ENCODE results near the gene BBS2. TPM values are rescaled to one million over a fixed set of nuclear protein-coding genes. Genes with fewer than 3 reads are reported as not detected.
A peak's percentile ranks its signal among the peaks of the same experiment; 100 is the strongest.

The BBS2 gene
- 1 to 10 TPM; 8.4 to 9.6 TPM for total RNA-seq

GRCh38 chr16:56519459-56520250 lies at the start of gene BBS2:
TSS of gene BBS2 (minus strand) at chr16:56520024. CDS start at chr16:56519862, 162 bp downstream.
- peaks cover 15% of the 10 kb centered on the region for H3K4me1 Mint-ChIP-seq (ENCODE audit: low read depth)
- POLR2A ChIA-PET, result interaction anchor here (0.6 kb wide), 1 partner anchor 137 kb away, joined by 3 read pairs; no protein-coding TSS in a partner anchor
- peak within 1 kb of the TSS; percentile 30 for H3K27ac Mint-ChIP-seq
- peak; percentile 82 for DNase-seq
- no peaks in the 10 kb centered on the region for H3K36me3 Mint-ChIP-seq (ENCODE audit: low read depth)
- CTCF ChIA-PET, result interaction anchor here (1.0 kb wide), 1 partner anchor 9 kb away, joined by 3 read pairs; no protein-coding TSS in a partner anchor
- no peaks in the 10 kb centered on the region for H3K9me3 Mint-ChIP-seq (ENCODE audit: insufficient read depth)
- H3K27me3 Mint-ChIP-seq (ENCODE audit: low read depth), result peaks cover 2% of the 10 kb centered on the region
- peak within 1 kb of the TSS; percentile 70 for H3K4me3 Mint-ChIP-seq
- peak; percentile 78 for ATAC-seq

GRCh38 chr16:56564793-56565477 lies 45.1 kb upstream of the BBS2 start, which contains the start of gene MT4:
TSS of gene MT4 (plus strand) at chr16:56565073. CDS start at chr16:56565129, 56 bp downstream.
- Mint-ChIP-seq H3K27me3 (ENCODE audit: low read depth) (peaks cover 13% of the 10 kb centered on the region), H3K4me3 (no peak within 1 kb of the TSS), H3K27ac (no peak within 1 kb of the TSS), H3K36me3 (ENCODE audit: low read depth) (no peaks in the 10 kb centered on the region), H3K4me1 (ENCODE audit: low read depth) (peaks cover 3% of the 10 kb centered on the region), H3K9me3 (ENCODE audit: insufficient read depth) (no peaks in the 10 kb centered on the region)
- DNase-seq, result no peak
- ATAC-seq, result no peak
- POLR2A ChIA-PET, result no interaction called here
- CTCF ChIA-PET, result interaction anchor here (1.4 to 3.8 kb wide), 3 partner anchors 12 to 137 kb away, joined by 4 to 17 read pairs (median 6); no protein-coding TSS in a partner anchor

- Mint-ChIP-seq H3K9me3 (ENCODE audit: insufficient read depth) (no peaks in the 10 kb centered on the region), H3K36me3 (ENCODE audit: low read depth) (no peaks in the 10 kb centered on the region), H3K27ac (no peak overlapping the region), H3K27me3 (ENCODE audit: low read depth) (peaks cover 16% of the 10 kb centered on the region), H3K4me3 (no peak overlapping the region), H3K4me1 (ENCODE audit: low read depth) (no peaks in the 10 kb centered on the region)
- POLR2A ChIA-PET, result no interaction called here
- CTCF ChIA-PET, result interaction anchor here (1.1 to 1.2 kb wide), 3 partner anchors 13 to 141 kb away, joined by 3 to 6 read pairs (median 3); no protein-coding TSS in a partner anchor
- ATAC-seq (no peak), DNase-seq (no peak)
These were observed 41.3 kb upstream of the BBS2 start for GRCh38 chr16:56561126-56561525.

GRCh38 chr16:56560447-56560846 lies 40.6 kb upstream of the BBS2 start:
- Mint-ChIP-seq H3K4me1 (ENCODE audit: low read depth) (no peaks in the 10 kb centered on the region), H3K36me3 (ENCODE audit: low read depth) (no peaks in the 10 kb centered on the region), H3K4me3 (no peak overlapping the region), H3K27me3 (ENCODE audit: low read depth) (peaks cover 18% of the 10 kb centered on the region), H3K9me3 (ENCODE audit: insufficient read depth) (no peaks in the 10 kb centered on the region), H3K27ac (no peak overlapping the region)
- ChIA-PET CTCF (interaction anchor here (0.7 to 1.2 kb wide), 3 partner anchors 13 to 46 kb away, joined by 3 to 6 read pairs (median 3); no protein-coding TSS in a partner anchor), POLR2A (no interaction called here)
- ATAC-seq (no peak), DNase-seq (no peak)

GRCh38 chr16:56559109-56559508 lies 39.3 kb upstream of the BBS2 start:
- DNase-seq (no peak), ATAC-seq (no peak)
- CTCF ChIA-PET, result no interaction called here
- POLR2A ChIA-PET, result no interaction called here
- peaks cover 21% of the 10 kb centered on the region for H3K27me3 Mint-ChIP-seq (ENCODE audit: low read depth)
- H3K4me1 Mint-ChIP-seq (ENCODE audit: low read depth), result no peaks in the 10 kb centered on the region
- no peak overlapping the region for H3K27ac Mint-ChIP-seq
- H3K4me3 Mint-ChIP-seq, result no peak overlapping the region
- no peaks in the 10 kb centered on the region for H3K9me3 Mint-ChIP-seq (ENCODE audit: insufficient read depth)
- no peaks in the 10 kb centered on the region for H3K36me3 Mint-ChIP-seq (ENCODE audit: low read depth)

GRCh38 chr16:56558024-56558747 lies 38.4 kb upstream of the BBS2 start:
- ATAC-seq (no peak), DNase-seq (no peak)
- ChIA-PET POLR2A (no interaction called here), CTCF (no interaction called here)
- Mint-ChIP-seq H3K36me3 (ENCODE audit: low read depth) (no peaks in the 10 kb centered on the region), H3K4me1 (ENCODE audit: low read depth) (no peaks in the 10 kb centered on the region), H3K9me3 (ENCODE audit: insufficient read depth) (no peaks in the 10 kb centered on the region), H3K27me3 (ENCODE audit: low read depth) (peaks cover 24% of the 10 kb centered on the region), H3K27ac (no peak overlapping the region), H3K4me3 (no peak overlapping the region)

- Mint-ChIP-seq H3K36me3 (ENCODE audit: low read depth) (no peaks in the 10 kb centered on the region), H3K4me1 (ENCODE audit: low read depth) (no peaks in the 10 kb centered on the region), H3K4me3 (no peak overlapping the region), H3K27ac (no peak overlapping the region), H3K27me3 (ENCODE audit: low read depth) (peaks cover 16% of the 10 kb centered on the region), H3K9me3 (ENCODE audit: insufficient read depth) (no peaks in the 10 kb centered on the region)
- CTCF ChIA-PET, result no interaction called here
- DNase-seq, result no peak
- no peak for ATAC-seq
- POLR2A ChIA-PET, result no interaction called here
These were observed 34.6 kb upstream of the BBS2 start for GRCh38 chr16:56554441-56554840.

- peaks cover 11% of the 10 kb centered on the region for H3K27me3 Mint-ChIP-seq (ENCODE audit: low read depth)
- CTCF ChIA-PET, result interaction anchor here (1.4 kb wide), 1 partner anchor 150 kb away, joined by 5 read pairs; no protein-coding TSS in a partner anchor
These were observed 32.2 kb upstream of the BBS2 start for GRCh38 chr16:56551796-56552738.

GRCh38 chr16:56549744-56550385 lies 30.0 kb upstream of the BBS2 start:
- DNase-seq, result no peak
- POLR2A ChIA-PET, result no interaction called here
- ATAC-seq, result no peak
- Mint-ChIP-seq H3K27ac (no peak overlapping the region), H3K4me3 (no peak overlapping the region), H3K27me3 (ENCODE audit: low read depth) (peaks cover 8% of the 10 kb centered on the region), H3K9me3 (ENCODE audit: insufficient read depth) (no peaks in the 10 kb centered on the region), H3K4me1 (ENCODE audit: low read depth) (peaks cover 13% of the 10 kb centered on the region), H3K36me3 (ENCODE audit: low read depth) (no peaks in the 10 kb centered on the region)
- CTCF ChIA-PET, result interaction anchor here (1.5 to 1.6 kb wide), 2 partner anchors 26 to 36 kb away, joined by 4 to 5 read pairs; no protein-coding TSS in a partner anchor

More at GRCh38 chr16:56551796-56552738, 32.2 kb upstream of the BBS2 start:
- no peak overlapping the region for H3K27ac Mint-ChIP-seq
- no peak overlapping the region for H3K4me3 Mint-ChIP-seq
- no peaks in the 10 kb centered on the region for H3K36me3 Mint-ChIP-seq (ENCODE audit: low read depth)
- DNase-seq (no peak), ATAC-seq (no peak)
- peaks cover 13% of the 10 kb centered on the region for H3K4me1 Mint-ChIP-seq (ENCODE audit: low read depth)
- H3K9me3 Mint-ChIP-seq (ENCODE audit: insufficient read depth), result no peaks in the 10 kb centered on the region
- POLR2A ChIA-PET, result no interaction called here

- Mint-ChIP-seq H3K27me3 (ENCODE audit: low read depth) (peaks cover 8% of the 10 kb centered on the region), H3K4me1 (ENCODE audit: low read depth) (peaks cover 13% of the 10 kb centered on the region), H3K36me3 (ENCODE audit: low read depth) (no peaks in the 10 kb centered on the region), H3K27ac (no peak overlapping the region), H3K9me3 (ENCODE audit: insufficient read depth) (no peaks in the 10 kb centered on the region), H3K4me3 (no peak overlapping the region)
- ATAC-seq, result no peak
- DNase-seq, result no peak
- CTCF ChIA-PET, result interaction anchor here (1.5 to 1.6 kb wide), 2 partner anchors 27 to 35 kb away, joined by 4 to 5 read pairs; no protein-coding TSS in a partner anchor
- POLR2A ChIA-PET, result no interaction called here
These were observed 29.3 kb upstream of the BBS2 start for GRCh38 chr16:56549161-56549560.
